Measurements from ENCODE around the gene LBHD2.
"Not testable (repeated sequence)": the region's sequence is repeated elsewhere in the genome, so short reads cannot be mapped to it uniquely, and the experiment has no call there.

The LBHD2 gene

GRCh38 chr14:103112400-103113243 lies 28.6 kb downstream of the LBHD2 start:
- H4K8ac ChIP-seq (ENCODE audit: low read depth, low read length), result no peak overlapping the region
- H3K56ac ChIP-seq (ENCODE audit: low read length), result no peak overlapping the region
- no peak overlapping the region for H2BK5ac ChIP-seq (ENCODE audit: low read length)
- H3K9ac ChIP-seq (ENCODE audit: low read length), result no peak overlapping the region
- H3K4me3 ChIP-seq (ENCODE audit: low read length), result no peak overlapping the region
- H3K27ac ChIP-seq (ENCODE audit: low read depth, low read length), result no peak overlapping the region
- no peak overlapping the region for H2BK120ac ChIP-seq (ENCODE audit: low read depth, low read length)
- H3K36me3 ChIP-seq (ENCODE audit: control insufficient read depth, insufficient read depth, low read length), result no peaks in the 10 kb centered on the region
- no peak overlapping the region for H4K5ac ChIP-seq (ENCODE audit: low read length)
- H3K23ac ChIP-seq (ENCODE audit: low read length), result no peak overlapping the region
- H2BK15ac ChIP-seq (replicated peaks; ENCODE audit: low read depth), result no peak overlapping the region
- no peaks in the 10 kb centered on the region for H3K79me1 ChIP-seq (ENCODE audit: low read length)
- no peaks in the 10 kb centered on the region for H3K27me3 ChIP-seq (ENCODE audit: insufficient read depth, low read length, poor library complexity)
- H3K79me2 ChIP-seq (ENCODE audit: control insufficient read depth, insufficient read depth, low read length), result no peaks in the 10 kb centered on the region
- no peak overlapping the region for H3K4ac ChIP-seq (ENCODE audit: low read depth, low read length)
- no peak overlapping the region for H3K4me2 ChIP-seq (ENCODE audit: low read length)
- no CpG with 5 or more reads among the region's 11 CpGs for WGBS (ENCODE audit: extremely low coverage, insufficient coverage, low lambda C conversion rate)
- H3K4me1 ChIP-seq (ENCODE audit: control insufficient read depth, low read depth, low read length), result peaks cover 3% of the 10 kb centered on the region
- DNase-seq, result no peak
- no peak overlapping the region for H3K18ac ChIP-seq (ENCODE audit: low read length)
- no peak overlapping the region for H2AK5ac ChIP-seq (ENCODE audit: low read length)

GRCh38 chr14:103113303-103113702 lies 29.3 kb downstream of the LBHD2 start:
- no CpG with 5 or more reads among the region's 5 CpGs for WGBS (ENCODE audit: extremely low coverage, insufficient coverage, low lambda C conversion rate)
- H3K4me2 ChIP-seq (ENCODE audit: low read length), result no peak overlapping the region
- no peak overlapping the region for H3K9ac ChIP-seq (ENCODE audit: low read length)
- no peak overlapping the region for H3K23ac ChIP-seq (ENCODE audit: low read length)
- H2AK5ac ChIP-seq (ENCODE audit: low read length), result no peak overlapping the region
- H2BK120ac ChIP-seq (ENCODE audit: low read depth, low read length), result no peak overlapping the region
- H4K8ac ChIP-seq (ENCODE audit: low read depth, low read length), result no peak overlapping the region
- H3K27me3 ChIP-seq (ENCODE audit: insufficient read depth, low read length, poor library complexity), result no peaks in the 10 kb centered on the region
- H3K36me3 ChIP-seq (ENCODE audit: control insufficient read depth, insufficient read depth, low read length), result no peaks in the 10 kb centered on the region
- no peak overlapping the region for H3K4ac ChIP-seq (ENCODE audit: low read depth, low read length)
- no peak for DNase-seq
- no peaks in the 10 kb centered on the region for H3K79me2 ChIP-seq (ENCODE audit: control insufficient read depth, insufficient read depth, low read length)
- no peak overlapping the region for H3K18ac ChIP-seq (ENCODE audit: low read length)
- H2BK5ac ChIP-seq (ENCODE audit: low read length), result no peak overlapping the region
- no peak overlapping the region for H2BK15ac ChIP-seq (replicated peaks; ENCODE audit: low read depth)
- H4K5ac ChIP-seq (ENCODE audit: low read length), result no peak overlapping the region
- no peak overlapping the region for H3K4me3 ChIP-seq (ENCODE audit: low read length)
- no peaks in the 10 kb centered on the region for H3K79me1 ChIP-seq (ENCODE audit: low read length)
- peaks cover 3% of the 10 kb centered on the region for H3K4me1 ChIP-seq (ENCODE audit: control insufficient read depth, low read depth, low read length)
- H3K27ac ChIP-seq (ENCODE audit: low read depth, low read length), result no peak overlapping the region
- no peak overlapping the region for H3K56ac ChIP-seq (ENCODE audit: low read length)

- Histone ChIP-seq H3K79me1 (ENCODE audit: low read length) (no peaks in the 10 kb centered on the region), H4K8ac (ENCODE audit: low read depth, low read length) (no peak overlapping the region), H2BK15ac (replicated peaks; ENCODE audit: low read depth) (no peak overlapping the region), H3K36me3 (ENCODE audit: control insufficient read depth, insufficient read depth, low read length) (no peaks in the 10 kb centered on the region), H3K18ac (ENCODE audit: low read length) (no peak overlapping the region), H3K4me1 (ENCODE audit: control insufficient read depth, low read depth, low read length) (no peaks in the 10 kb centered on the region), H3K79me2 (ENCODE audit: control insufficient read depth, insufficient read depth, low read length) (no peaks in the 10 kb centered on the region), H3K4me2 (ENCODE audit: low read length) (no peak overlapping the region), H3K4me3 (ENCODE audit: low read length) (no peak overlapping the region), H4K5ac (ENCODE audit: low read length) (no peak overlapping the region), H2BK5ac (ENCODE audit: low read length) (no peak overlapping the region), H2AK5ac (ENCODE audit: low read length) (no peak overlapping the region), H3K9ac (ENCODE audit: low read length) (no peak overlapping the region), H3K27ac (ENCODE audit: low read depth, low read length) (no peak overlapping the region), H3K4ac (ENCODE audit: low read depth, low read length) (no peak overlapping the region), H3K27me3 (ENCODE audit: insufficient read depth, low read length, poor library complexity) (no peaks in the 10 kb centered on the region), H3K23ac (ENCODE audit: low read length) (no peak overlapping the region), H2BK120ac (ENCODE audit: low read depth, low read length) (no peak overlapping the region), H3K56ac (ENCODE audit: low read length) (no peak overlapping the region)
- no peak for DNase-seq
- WGBS (ENCODE audit: extremely low coverage, insufficient coverage, low lambda C conversion rate), result no CpG with 5 or more reads among the region's 13 CpGs
Measured at GRCh38 chr14:103113774-103114173, 29.8 kb downstream of the LBHD2 start.

GRCh38 chr14:103115086-103115679 lies 31.2 kb downstream of the LBHD2 start:
- not testable (repeated sequence) for DNase-seq; H3K4ac ChIP-seq (ENCODE audit: low read depth, low read length); H3K23ac ChIP-seq (ENCODE audit: low read length); H3K18ac ChIP-seq (ENCODE audit: low read length); H4K5ac ChIP-seq (ENCODE audit: low read length); H3K36me3 ChIP-seq (ENCODE audit: control insufficient read depth, insufficient read depth, low read length); H3K79me2 ChIP-seq (ENCODE audit: control insufficient read depth, insufficient read depth, low read length); H2BK15ac ChIP-seq (replicated peaks; ENCODE audit: low read depth); H2AK5ac ChIP-seq (ENCODE audit: low read length); H4K8ac ChIP-seq (ENCODE audit: low read depth, low read length); H3K56ac ChIP-seq (ENCODE audit: low read length); H3K79me1 ChIP-seq (ENCODE audit: low read length); H2BK120ac ChIP-seq (ENCODE audit: low read depth, low read length); H3K4me2 ChIP-seq (ENCODE audit: low read length); H3K4me3 ChIP-seq (ENCODE audit: low read length); H3K27ac ChIP-seq (ENCODE audit: low read depth, low read length); H3K9ac ChIP-seq (ENCODE audit: low read length); H2BK5ac ChIP-seq (ENCODE audit: low read length); H3K27me3 ChIP-seq (ENCODE audit: insufficient read depth, low read length, poor library complexity); H3K4me1 ChIP-seq (ENCODE audit: control insufficient read depth, low read depth, low read length)
- no CpG with 5 or more reads among the region's 12 CpGs for WGBS (ENCODE audit: extremely low coverage, insufficient coverage, low lambda C conversion rate)

DNA sequence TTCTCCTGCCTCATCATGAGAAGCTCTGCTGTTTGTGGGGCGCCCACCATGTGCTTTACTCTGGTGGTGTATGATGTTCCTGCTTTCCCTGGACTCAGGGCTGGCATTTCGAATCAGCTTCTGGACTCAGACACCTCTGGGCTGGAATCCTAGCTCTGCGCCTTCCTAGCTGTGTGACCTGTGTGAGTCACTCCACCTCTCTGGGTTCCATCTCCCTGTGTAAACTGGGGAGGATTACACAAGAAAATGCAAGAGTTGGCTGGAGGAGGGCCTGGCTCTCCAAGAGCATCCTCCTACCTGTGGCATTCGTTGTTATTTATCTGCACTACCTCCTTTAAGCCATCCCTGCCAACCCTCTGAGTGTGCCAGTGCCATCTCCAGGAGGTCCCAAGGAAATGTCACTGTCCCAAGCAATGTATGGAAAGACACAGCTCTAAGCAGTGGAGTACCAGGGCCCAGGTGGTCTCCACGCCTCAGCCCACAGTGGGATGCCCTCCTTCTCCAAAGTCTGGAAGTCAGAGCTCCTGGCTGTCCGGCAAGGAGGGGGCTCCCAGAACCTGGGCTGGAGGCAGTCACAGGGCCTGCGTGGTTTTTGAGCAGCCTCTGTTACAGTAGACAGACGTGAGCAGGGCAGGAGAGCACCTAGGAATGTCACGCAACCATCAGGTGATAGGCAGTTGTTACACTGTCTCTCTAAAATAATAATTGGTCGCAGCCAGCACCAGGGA lies 32.0 kb downstream of the LBHD2 start:
- Histone ChIP-seq H3K9ac (ENCODE audit: low read length) (no peak overlapping the region), H2BK5ac (ENCODE audit: low read length) (no peak overlapping the region), H3K23ac (ENCODE audit: low read length) (no peak overlapping the region), H4K5ac (ENCODE audit: low read length) (no peak overlapping the region), H3K4me3 (ENCODE audit: low read length) (no peak overlapping the region), H3K56ac (ENCODE audit: low read length) (no peak overlapping the region), H3K4me2 (ENCODE audit: low read length) (no peak overlapping the region), H2BK120ac (ENCODE audit: low read depth, low read length) (no peak overlapping the region), H3K27ac (ENCODE audit: low read depth, low read length) (no peak overlapping the region), H3K4ac (ENCODE audit: low read depth, low read length) (no peak overlapping the region), H3K27me3 (ENCODE audit: insufficient read depth, low read length, poor library complexity) (no peaks in the 10 kb centered on the region), H4K8ac (ENCODE audit: low read depth, low read length) (no peak overlapping the region), H2BK15ac (replicated peaks; ENCODE audit: low read depth) (no peak overlapping the region), H3K79me1 (ENCODE audit: low read length) (no peaks in the 10 kb centered on the region), H2AK5ac (ENCODE audit: low read length) (no peak overlapping the region), H3K4me1 (ENCODE audit: control insufficient read depth, low read depth, low read length) (no peaks in the 10 kb centered on the region), H3K79me2 (ENCODE audit: control insufficient read depth, insufficient read depth, low read length) (no peaks in the 10 kb centered on the region), H3K36me3 (ENCODE audit: control insufficient read depth, insufficient read depth, low read length) (no peaks in the 10 kb centered on the region), H3K18ac (ENCODE audit: low read length) (no peak overlapping the region)
- whole genome bisulfite sequencing (ENCODE audit: extremely low coverage, insufficient coverage, low lambda C conversion rate), result no CpG with 5 or more reads among the region's 10 CpGs
- no peak for DNase-seq

Measured in mesendoderm (in vitro differentiated cells).